GM18873 (cell line): ENCODE results near the gene ABCC5.

Experiments
- ATAC-seq: cut with Tn5 transposase; IDR thresholded peaks from one replicate; pipeline ENCODE4 v1.9.1; 2021; ENCODE audit warnings: mild to moderate bottlenecking, moderate library complexity, moderate number of reproducible peaks; ENCODE audit not compliant: unreplicated experiment, low FRiP score

ABCC5 gene

GRCh38 chr3:183984127-183984740, 33.5 kb downstream of the ABCC5 start:
- ATAC-seq, result no peak

DNA sequence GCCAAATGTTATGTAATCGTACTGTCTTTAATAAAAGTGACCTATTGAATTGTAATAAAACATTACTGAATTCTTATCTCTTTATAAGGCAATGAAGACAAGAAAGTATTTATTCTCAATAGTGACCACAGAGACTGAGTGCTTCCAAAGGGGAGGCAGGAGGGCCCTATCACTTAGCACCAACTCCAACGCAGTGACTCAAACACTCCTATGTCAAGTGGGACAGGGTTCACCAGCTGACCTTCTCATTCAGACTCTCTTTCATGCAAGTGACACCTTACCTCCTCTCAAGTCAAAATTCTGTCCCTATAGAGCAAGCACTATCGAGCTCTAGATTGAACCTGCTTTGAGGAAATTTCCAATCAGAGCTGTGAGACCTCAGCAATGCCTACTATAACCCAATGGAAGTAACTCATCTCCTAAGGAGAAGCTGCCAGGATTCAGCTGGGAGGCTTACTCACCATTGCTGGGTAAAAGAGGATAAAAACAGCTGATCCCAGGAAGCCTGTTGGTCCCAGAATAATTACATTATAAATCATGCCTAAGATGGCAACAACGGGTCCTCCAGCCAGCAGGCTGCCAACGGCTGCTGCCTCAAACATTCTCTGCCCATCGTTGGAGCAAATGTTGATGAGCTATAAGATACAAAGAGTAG, 35.6 kb downstream of the ABCC5 start:
- no peak for ATAC-seq

DNA sequence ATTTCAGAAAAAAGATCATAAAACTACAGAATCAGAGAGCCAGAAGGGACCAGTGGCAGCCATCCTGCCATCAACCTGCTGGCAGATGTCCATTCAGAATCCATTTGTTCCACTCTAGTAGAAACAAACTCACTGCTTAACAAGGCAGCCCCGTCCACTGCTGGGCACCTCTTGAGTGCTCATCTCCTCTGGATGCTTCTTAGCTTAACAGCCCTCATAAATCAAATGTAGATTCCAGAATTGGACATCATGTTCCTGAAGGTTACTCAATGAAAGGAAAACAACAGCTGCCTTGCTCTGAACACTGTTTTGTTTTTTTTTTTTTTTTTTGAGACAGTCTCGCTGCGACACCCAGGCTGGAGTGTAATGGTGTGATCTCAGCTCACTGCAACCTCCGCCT, 37.3 kb downstream of the ABCC5 start:
- ATAC-seq, result no peak

GRCh38 chr3:183975981-183976662, 41.6 kb downstream of the ABCC5 start:
- ATAC-seq, result no peak

DNA sequence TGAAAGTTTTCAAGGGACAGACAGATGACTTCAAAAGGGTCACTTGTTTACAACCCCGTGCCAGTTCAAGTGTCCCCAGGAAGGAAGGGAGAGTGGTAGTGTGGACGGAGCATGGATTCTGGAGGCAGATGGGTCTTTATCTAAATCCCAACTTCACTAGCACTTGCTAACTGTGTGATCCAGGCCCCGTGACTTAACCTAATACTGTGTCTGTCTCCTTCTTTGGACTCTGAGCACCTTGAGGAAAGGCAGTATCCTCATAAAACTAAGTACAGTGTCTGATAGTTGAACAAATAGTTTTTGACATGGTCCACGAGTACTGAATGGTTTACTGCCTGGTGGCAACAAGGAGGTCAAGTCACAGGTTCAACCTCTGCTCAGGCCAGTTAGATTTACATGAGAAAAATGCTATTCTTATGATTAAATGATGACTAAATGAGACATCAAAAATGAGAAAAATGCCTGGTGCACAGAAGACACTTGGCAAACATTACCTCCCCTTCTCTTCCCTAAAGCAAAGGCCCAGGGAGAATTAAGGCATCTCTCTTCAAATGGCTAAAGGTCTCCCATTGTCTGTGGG, 48.9 kb downstream of the ABCC5 start:
- ATAC-seq, result no peak

GRCh38 chr3:183967693-183968092, 50.0 kb downstream of the ABCC5 start:
- ATAC-seq, result no peak

GRCh38 chr3:183966361-183966791, 51.3 kb downstream of the ABCC5 start:
- ATAC-seq, result no peak

- no peak for ATAC-seq
Observed at GRCh38 chr3:183962807-183963206, 54.9 kb downstream of the ABCC5 start.

DNA sequence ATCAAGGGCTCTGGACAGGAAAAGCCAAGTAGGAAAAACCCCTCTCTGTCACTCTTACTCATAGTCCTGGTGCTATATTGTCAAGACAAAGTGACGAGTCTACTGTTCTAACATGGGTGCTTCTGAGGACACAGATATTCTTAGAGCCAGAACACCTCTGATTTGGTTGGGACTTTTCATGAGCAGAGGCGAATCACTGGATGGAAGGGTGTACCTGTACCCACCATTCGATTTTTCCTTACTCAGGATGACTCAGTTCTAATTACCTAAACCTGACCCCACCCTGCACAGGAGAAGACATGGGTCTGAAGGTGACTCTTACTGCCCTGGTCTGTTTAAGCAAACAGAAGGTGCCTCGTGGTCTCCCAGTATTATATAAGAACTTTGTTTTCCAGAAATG, 58.5 kb downstream of the ABCC5 start:
- ATAC-seq, result no peak

- ATAC-seq, result no peak
Observed at GRCh38 chr3:183958775-183959174, 58.9 kb downstream of the ABCC5 start.

DNA sequence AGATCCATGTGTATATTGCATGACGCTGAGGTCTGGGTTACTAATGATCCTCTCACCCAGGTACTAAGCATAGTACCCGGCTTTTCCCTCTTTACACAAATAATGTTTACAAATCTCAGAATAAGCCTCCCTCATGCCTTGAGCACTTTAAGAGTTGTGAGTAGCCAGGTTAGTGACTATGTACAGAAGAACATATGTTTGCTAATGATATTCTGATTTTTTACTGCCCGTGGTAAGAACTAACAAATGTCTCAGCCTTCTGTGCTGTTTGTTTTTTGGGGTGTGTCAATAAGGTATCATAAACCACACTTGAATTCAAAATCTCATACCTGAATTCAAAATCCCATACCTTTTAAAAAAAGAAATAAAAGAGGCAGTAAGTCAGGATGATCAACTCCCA, 59.5 kb downstream of the ABCC5 start:
- ATAC-seq, result no peak

DNA sequence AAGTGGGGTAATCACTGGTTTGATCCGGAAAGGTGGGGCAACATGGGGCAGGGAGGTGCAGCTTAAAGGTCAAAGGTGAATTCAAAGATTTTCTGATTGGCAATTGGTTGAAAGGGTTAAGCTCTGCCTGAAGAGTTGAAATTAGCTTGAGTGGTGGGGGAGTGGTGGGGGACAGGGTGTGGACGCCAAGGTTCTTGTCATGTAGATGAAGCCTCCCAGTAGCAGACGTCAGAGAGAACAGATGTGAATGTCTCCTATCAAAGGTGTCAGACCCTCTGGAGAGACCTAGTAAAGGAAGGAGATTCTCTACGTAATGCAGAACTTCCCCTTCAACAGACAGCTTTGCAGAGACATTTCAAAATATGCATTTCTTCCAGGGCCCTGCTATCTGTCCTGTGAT, 62.8 kb downstream of the ABCC5 start:
- no peak for ATAC-seq

- no peak for ATAC-seq
Observed at GRCh38 chr3:183953471-183954070, 64.1 kb downstream of the ABCC5 start.

- no peak for ATAC-seq
Observed at GRCh38 chr3:183951459-183951858, 66.2 kb downstream of the ABCC5 start.

GRCh38 chr3:183949690-183950089, 68.0 kb downstream of the ABCC5 start:
- no peak for ATAC-seq

GRCh38 chr3:183946037-183946436, 71.6 kb downstream of the ABCC5 start:
- ATAC-seq, result no peak

DNA sequence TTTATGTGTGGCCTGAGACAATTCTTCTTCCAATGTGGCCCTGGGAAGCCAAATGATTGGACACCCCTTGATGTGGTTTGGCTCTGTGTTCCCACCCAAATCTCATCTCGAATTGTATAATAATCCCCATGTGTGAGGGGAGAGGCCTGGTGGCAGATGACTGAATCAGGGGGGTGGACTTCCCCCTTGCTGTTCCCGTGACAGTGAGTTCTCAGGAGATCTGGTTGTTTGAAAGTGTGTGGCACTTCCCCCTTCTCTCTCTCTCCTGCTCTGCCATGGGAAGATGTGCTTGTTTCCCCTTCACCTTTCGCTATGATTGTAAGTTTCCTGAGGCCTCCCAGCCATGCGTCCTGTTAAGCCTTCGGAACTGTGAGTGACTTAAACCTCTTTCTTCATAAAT, 72.9 kb downstream of the ABCC5 start:
- no peak for ATAC-seq

GRCh38 chr3:183943739-183944138, 73.9 kb downstream of the ABCC5 start:
- no peak for ATAC-seq

GRCh38 chr3:183941216-183941615, 76.5 kb downstream of the ABCC5 start:
- no peak for ATAC-seq

DNA sequence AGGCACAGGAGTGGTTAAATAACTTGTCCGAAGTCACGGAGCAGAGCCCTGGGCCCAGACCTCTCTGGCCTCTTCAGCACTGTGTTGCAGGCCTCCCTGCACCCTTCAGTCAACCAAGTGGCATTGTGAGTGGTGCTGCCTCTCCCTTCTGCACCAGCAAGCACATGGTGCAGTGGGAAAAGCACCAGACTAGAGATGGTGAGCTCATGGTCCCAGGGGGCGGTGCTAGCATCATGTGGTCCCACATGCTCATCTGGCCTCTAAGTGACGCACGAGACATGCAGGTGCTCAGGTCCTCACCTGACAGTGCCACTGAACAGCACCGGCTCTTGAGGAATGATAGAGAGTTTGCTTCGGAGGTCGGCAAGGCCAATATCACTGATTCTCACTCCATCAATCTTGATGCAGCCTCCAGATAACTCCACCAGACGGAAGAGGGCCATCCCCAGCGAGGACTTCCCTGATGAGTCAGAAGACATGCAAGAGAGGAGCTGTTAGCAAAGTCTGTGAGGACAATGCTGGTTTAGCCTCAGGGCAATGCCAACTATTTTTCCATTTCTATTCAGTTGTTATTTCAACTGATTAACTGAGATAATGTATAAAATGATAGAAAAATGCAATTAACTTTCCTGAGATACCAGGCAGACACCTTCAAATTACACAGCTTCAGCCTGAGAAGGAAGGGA, 79.9 kb downstream of the ABCC5 start:
- ATAC-seq, result no peak

DNA sequence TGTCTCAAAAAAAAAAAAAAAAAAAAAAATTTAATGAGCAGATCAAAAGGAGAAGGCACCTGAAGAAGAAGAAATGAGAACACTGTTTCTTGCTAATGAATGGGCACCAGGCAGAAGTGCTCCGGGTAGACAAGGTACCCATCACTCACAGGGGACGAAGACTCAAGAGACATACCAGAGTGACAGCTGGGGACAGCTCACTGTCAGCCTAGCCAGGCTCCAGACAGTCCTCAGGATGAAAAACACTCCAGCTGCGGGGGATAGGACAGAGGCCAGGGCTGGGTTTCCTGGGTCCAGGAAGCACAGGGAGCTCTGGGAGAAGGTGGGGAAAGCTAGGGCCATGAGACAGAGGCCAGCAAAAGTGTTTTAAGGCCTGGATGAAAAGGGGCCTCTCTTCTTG, 84.5 kb downstream of the ABCC5 start:
- ATAC-seq, result no peak
